GM21367 (cell line): ENCODE data around the gene SPOCK1.
A peak's percentile ranks its signal among the peaks of the same experiment; 100 is the strongest.
"Not testable (repeated sequence)": the region's sequence is repeated elsewhere in the genome, so short reads cannot be mapped to it uniquely, and the experiment has no call there.

Experiments used
- ATAC-seq: cut with Tn5 transposase; IDR thresholded peaks from one replicate; pipeline ENCODE4 v1.9.1; 2021; ENCODE audit not compliant: unreplicated experiment

Gene SPOCK1

DNA sequence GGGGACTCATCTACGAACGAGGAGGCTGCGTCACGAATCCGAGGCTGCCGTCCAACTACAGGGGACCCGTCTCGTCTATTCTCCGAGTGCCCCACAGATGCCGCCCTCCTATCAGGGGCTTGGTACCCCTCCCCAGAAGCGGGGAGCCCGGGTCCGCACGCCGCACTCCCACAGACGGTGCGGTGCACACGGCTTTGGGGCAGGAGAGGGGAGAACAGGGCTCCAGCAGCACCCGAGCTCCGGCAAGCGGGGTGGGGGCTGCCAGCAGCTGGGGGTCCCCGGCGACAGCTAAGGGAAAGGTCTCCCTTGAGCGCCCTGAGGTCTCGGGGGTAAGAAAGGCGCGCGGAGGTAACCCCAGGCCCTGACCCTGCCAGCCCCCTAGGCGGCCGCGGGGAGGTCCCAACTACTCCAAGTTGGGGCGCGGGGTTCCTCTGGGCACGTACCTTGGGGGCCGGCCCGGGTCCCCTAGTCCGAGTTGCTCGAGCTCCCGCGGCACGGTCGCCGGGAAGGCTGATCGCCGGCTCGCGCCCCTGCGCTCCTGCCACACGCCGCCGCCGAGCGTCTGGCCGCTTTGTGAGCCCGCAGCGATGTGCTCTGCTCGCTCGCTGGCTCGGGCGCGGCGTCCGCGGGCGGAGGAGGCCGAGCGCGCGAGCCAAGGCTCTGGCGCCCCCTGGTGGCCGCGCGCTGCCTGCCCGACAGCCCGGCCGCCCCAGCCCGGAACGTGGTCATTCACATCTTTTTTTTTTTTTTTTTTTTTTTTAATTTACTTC lies at the start of gene SPOCK1:
Gene SPOCK1, minus strand, starts transcription at position 591 of the 770 bp plus-strand sequence.
- peak; percentile 83 for ATAC-seq

GRCh38 chr5:137545956-137546355 lies 46.8 kb upstream of the SPOCK1 start:
- ATAC-seq = no peak

DNA sequence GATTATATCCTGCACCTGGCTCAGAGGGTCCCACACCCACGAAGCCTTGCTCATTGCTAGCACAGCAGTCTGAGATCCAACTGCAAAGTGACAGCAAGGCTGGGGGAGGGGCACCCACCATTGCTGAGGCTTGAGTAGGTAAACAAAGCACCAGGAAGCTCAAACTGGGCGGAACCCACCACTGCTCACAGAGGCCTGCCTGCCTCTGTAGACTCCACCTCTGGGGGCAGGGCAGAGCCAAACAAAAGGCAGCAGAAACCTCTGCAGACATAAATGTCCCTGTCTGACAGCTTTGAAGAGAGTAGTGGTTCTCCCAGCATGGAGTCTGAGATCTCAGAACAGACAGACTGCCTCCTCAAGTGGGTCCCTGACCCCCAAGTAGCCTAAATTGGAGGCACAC lies 36.3 kb upstream of the SPOCK1 start:
- ATAC-seq = not testable (repeated sequence)

DNA sequence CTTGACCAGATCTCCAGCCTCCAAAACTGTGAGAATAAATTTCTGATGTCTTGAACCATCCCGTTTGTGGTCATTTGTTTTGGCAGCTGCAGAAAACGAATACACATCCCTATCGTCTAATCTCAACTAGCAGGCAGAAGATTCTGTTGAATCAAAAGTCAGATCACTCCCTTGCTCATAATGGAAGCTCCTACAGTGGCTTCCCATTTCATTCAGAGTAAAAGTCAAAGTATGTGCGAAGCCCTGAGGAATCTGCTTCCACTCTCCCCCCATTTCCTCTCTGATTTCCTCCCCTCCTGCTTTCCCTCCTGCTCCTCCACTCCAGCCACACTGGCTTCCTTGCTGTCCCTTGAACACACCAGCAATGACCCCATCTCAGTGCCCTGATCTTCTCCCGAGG lies 34.8 kb upstream of the SPOCK1 start:
- ATAC-seq = no peak

DNA sequence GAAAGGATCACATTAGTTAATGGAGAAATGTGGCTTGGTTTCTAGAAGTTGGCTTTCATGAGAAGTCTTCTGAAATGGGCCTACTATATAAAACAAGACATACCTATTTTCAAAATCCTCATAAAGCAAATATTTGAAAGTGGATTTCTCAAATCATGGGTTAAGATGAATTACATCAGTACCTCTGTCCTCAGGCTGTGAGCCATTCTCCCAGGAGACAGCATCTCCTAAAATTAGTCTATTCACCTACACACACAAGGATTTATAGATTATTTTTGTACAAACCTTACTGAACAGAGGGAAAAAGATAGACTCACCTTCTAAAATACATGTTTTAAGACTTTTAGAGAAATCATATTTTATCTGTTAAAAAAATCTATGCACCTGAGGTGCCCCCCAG lies 32.1 kb upstream of the SPOCK1 start:
- no peak for ATAC-seq

DNA sequence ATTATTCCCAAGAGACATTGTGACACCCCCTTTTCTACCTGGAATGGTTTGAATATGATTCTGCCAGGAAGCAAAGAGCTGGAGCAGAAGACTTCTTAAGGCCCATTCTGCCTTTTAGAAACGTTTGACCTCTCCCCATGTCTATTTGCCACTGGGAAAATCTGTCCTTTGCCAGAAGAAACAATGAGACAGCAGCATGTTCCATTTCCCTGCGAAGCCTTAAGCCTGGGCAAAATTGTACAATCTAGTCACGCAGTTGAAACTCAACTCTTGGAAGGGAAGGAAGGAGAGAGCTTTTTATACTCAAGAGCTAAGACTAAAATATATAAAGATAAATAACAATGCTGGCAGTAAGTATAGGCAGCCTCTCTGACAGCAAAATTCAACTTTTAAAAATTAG lies 22.1 kb upstream of the SPOCK1 start:
- no peak for ATAC-seq

GRCh38 chr5:137516961-137517360 lies 17.8 kb upstream of the SPOCK1 start:
- ATAC-seq = no peak

DNA sequence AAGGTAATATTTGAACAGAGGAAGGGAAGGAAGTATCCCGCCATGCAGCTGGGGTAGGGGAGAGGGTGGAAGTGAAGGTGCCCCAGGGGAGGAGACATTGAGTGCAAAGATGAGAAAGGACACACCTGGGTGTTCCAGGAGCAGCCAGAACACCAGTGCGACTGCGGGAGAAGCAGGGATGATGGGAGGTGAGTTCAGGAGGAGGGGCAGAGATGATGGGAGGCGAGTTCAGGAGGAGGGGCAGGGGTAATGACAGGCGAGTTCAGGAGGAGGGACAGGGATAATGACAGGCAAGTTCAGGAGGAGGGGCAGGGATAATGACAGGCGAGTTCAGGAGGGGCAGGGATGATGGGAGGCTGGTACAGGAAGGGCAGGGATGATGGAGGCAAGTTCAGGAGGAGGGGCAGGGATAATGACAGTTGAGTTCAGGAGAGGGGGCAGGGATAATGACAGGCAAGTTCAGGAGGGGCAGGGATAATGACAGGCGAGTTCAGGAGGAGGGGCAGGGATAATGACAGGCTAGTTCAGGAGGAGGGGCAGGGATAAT lies 17.2 kb upstream of the SPOCK1 start:
- ATAC-seq = no peak

GRCh38 chr5:137515238-137515637 lies 16.1 kb upstream of the SPOCK1 start:
- ATAC-seq = no peak

- ATAC-seq = no peak
These were observed 11.5 kb upstream of the SPOCK1 start for GRCh38 chr5:137510671-137511070.

- no peak for ATAC-seq
These were observed 8.0 kb upstream of the SPOCK1 start for GRCh38 chr5:137507150-137507549.

DNA sequence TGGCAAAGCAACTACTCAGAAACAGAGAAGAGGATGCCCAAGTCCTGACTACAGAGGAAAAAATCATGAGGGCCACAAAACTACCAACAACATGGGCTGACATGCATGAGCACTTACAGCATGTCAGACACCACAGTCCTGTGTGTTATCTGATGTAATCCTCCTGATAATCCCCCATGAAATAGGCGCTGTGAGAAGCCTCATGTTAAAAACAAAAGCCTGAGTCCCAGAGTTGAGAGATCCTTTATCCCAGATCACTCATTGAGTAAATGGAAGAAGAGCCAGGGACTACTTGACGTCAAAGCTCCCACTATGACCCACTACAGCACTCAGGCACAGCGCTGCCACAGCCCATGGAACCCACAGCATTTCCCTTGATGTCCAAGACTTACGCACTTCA lies 7.2 kb upstream of the SPOCK1 start:
- no peak for ATAC-seq

GRCh38 chr5:137504916-137505315 lies 5.8 kb upstream of the SPOCK1 start:
- ATAC-seq = no peak

DNA sequence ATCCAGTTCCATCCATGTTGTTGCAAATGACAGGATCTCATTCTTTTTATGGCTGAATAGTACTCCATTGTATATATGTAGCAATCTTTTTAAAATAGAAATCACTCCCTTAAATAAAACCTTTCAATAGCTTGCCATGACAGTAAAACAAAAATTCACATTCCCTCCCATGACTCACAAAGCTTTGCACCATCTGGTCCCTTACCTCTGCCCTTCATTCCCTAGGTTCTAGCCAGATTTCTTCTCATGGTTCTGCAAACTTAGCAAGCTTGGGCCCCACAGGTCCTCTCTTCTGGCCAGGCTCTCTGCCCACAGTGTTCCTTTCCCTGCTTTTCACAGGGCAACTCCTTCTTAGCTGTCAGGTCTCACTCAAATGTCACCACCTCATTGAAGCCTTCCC lies 4.3 kb upstream of the SPOCK1 start:
- no peak for ATAC-seq

DNA sequence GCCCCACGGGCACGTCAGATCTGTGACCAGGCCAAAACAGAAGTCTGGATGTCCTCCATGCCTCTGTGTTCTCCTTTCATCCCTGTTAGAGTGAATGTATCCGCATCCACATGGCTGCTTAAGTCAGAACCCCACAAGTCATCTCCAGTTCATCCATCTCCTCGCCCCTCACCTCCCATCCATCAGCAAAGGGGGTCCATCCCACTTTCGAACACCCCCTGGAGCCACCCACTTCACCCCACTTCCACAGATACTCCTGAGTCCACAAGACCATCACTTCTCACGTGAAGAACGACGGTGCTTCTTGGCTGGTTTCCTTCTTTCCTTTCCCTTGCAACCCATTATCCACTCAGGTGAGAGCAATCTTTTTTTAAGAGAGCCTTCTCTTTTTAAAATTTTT lies 3.5 kb upstream of the SPOCK1 start:
- ATAC-seq = no peak

DNA sequence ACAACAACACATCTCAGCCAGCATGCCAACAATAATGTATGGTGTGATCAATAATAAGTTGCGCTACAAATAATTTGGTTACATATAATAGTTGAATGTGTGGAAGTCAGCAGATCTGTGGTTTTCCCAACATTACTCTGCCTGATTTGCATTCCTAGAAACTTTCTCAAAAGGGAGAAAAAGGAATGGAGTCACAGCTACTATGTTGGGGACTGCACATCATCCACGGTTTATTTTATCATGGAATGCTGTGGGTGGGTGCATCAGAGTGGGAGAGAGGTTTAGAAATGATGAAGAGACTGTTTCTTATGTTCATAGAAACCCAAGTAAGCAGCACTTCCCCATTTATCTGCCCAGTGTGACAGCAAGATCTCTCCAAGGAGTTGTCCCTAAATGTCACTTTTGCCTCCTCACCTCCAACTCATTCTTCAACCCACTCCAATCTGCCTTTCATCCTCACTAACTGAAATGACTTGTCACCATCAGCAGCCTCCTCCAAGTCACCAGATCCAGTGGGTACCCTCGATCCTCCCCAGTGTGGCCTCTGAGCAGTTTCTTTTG lies 2.8 kb upstream of the SPOCK1 start:
- ATAC-seq = no peak

DNA sequence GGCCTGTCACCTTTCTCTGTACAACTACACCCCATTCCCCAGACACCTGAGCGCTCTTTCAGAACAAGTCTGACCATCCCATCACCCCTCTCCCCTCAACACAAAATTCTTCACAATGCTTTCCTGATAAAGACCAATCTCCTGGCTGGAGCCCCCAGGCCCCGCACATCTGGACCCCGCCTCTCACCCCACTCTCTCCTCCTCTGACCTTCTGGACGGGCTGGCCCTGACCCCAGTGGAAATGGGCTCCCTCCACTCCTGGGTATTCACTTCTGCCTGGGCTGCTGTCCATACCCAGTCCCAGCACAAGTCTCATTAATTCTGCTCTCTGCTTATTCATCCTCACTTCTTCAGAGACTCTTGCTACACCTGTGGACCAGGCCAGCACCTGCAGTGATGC lies 2.1 kb upstream of the SPOCK1 start:
- no peak for ATAC-seq

- no peak for ATAC-seq
These were observed 1.6 kb upstream of the SPOCK1 start for GRCh38 chr5:137500615-137501225.

DNA sequence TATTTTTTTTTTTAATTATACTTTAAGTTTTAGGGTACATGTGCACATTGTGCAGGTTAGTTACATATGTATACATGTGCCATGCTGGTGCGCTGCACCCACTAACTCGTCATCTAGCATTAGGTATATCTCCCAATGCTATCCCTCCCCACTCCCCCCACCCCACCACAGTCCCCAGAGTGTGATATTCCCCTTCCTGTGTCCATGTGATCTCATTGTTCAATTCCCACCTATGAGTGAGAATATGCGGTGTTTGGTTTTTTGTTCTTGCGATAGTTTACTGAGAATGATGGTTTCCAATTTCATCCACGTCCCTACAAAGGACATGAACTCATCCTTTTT lies 351 bp upstream of the SPOCK1 start:
- not testable (repeated sequence) for ATAC-seq

DNA sequence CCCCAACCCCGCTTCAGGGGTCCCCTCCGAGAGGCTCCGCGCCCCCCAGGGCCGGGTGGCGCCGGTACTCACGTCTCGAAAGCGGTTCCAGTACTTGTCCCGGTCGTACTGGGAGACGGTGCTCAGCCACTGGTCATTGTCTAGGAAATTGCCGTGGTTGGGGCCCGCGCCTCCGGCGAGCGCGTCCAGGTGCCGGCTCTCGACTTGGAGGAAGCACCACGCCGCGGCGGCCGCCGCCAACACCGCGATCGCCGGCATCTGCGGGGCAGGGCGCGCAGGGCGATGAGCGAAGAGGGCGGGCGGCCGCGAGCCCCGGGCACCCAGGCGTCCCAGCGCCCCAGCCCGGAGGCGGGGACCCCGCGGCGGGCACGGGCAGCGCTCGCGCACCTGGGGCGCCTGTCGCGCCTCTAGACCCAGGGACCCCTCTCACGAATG lies 808 bp downstream of the SPOCK1 start:
- no peak for ATAC-seq

- no peak for ATAC-seq
These were observed 1.5 kb downstream of the SPOCK1 start for GRCh38 chr5:137497396-137498290.
